22Rv1 (cell line): Measurements from ENCODE around the gene NR1H3.

Experiments
- H3K27ac ChIP-seq: fragments of 450-650 bp; 2 replicates; pipeline ENCODE4 v1.5.1; 2017
- ZFX ChIP-seq: fragments of 450-650 bp; IDR thresholded peaks from 2 replicates; pipeline ENCODE4 v1.6.1; 2017; ENCODE audit warnings: antibody characterized with exemption, borderline replicate concordance
- TF ChIP-seq, protein P1 (sequence below): fragments of 450-650 bp; IDR thresholded peaks from 2 replicates; pipeline ENCODE4 v1.5.1; 2017; ENCODE audit warnings: mild to moderate bottlenecking

The NR1H3 gene

GRCh38 chr11:47317064-47317828, 59.5 kb downstream of the NR1H3 start:
- H3K27ac ChIP-seq, result no peak overlapping the region

GRCh38 chr11:47318166-47318565, 60.4 kb downstream of the NR1H3 start:
- H3K27ac ChIP-seq, result no peak overlapping the region
- TF ChIP-seq, protein P1, sequence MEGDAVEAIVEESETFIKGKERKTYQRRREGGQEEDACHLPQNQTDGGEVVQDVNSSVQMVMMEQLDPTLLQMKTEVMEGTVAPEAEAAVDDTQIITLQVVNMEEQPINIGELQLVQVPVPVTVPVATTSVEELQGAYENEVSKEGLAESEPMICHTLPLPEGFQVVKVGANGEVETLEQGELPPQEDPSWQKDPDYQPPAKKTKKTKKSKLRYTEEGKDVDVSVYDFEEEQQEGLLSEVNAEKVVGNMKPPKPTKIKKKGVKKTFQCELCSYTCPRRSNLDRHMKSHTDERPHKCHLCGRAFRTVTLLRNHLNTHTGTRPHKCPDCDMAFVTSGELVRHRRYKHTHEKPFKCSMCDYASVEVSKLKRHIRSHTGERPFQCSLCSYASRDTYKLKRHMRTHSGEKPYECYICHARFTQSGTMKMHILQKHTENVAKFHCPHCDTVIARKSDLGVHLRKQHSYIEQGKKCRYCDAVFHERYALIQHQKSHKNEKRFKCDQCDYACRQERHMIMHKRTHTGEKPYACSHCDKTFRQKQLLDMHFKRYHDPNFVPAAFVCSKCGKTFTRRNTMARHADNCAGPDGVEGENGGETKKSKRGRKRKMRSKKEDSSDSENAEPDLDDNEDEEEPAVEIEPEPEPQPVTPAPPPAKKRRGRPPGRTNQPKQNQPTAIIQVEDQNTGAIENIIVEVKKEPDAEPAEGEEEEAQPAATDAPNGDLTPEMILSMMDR, result no peak
- TF ChIP-seq ZFX, result no peak

More at GRCh38 chr11:47317064-47317828, 59.5 kb downstream of the NR1H3 start:
- TF ChIP-seq ZFX, result no peak
- TF ChIP-seq, protein P1, result no peak
